B cell (primary cell): Measurements from ENCODE around the gene GPC5. TPM values are rescaled to one million over a fixed set of nuclear protein-coding genes. Genes with fewer than 3 reads are reported as not detected.

Source experiments
- ATAC-seq: fragments of 200-7000 bp; cut with Tn5 transposase; one replicate; pipeline ENCODE4 v1.10.0; 2021; ENCODE audit warnings: low read depth, mild to moderate bottlenecking, moderate number of reproducible peaks, moderate library complexity
- CTCF ChIA-PET: fragments of 350-600 bp; sonication (Branson Sonifier 250); formaldehyde crosslinking; loops from one replicate; lab custom pipeline; 2021; ENCODE audit warnings: antibody characterized with exemption, inconsistent platforms; lab: Charles Lee
- POLR2A ChIA-PET: fragments of 350-600 bp; sonication (Branson Sonifier 250); formaldehyde crosslinking; loops from one replicate; lab custom pipeline; 2021; ENCODE audit warnings: antibody characterized with exemption; lab: Charles Lee
- DNase-seq: peaks from one replicate; pipeline ENCODE4 v3.0.0; 2013
- H2AFZ ChIP-seq: 2 replicates; pipeline ENCODE4 v1.6.1; 2012; ENCODE audit warnings: mild to moderate bottlenecking, low read depth, low read length; ENCODE audit not compliant: insufficient read depth, poor library complexity, severe bottlenecking
- H3K27ac ChIP-seq, 2 donors: 1 replicate in 1 of 2; 2 replicates in 1 of 2; pipeline ENCODE4 v1.5.1; 2012 to 2013; ENCODE audit warnings: low read length in 2 of 2, mild to moderate bottlenecking in 2 of 2, moderate library complexity in 1 of 2
- H3K27me3 ChIP-seq, 4 experiments: fragments of 200-600 bp in 1 of 4; sonication (generic) in 1 of 4; replicated peaks in 1 of 4; 1 replicate in 2 of 4; 2 replicates in 2 of 4; pipeline versions ENCODE4 v1.6.1 to v1.7.0; 2013 to 2016; ENCODE audit warnings: low read length in 3 of 4, mild to moderate bottlenecking in 2 of 4, mixed read lengths in 1 of 4, moderate library complexity in 1 of 4; ENCODE audit not compliant: insufficient read depth in 4 of 4, control insufficient read depth in 3 of 4; ENCODE audit errors: control extremely low read depth in 1 of 4
- H3K36me3 ChIP-seq, 2 experiments: replicated peaks in 1 of 2; 1 replicate in 1 of 2; 2 replicates in 1 of 2; pipeline versions ENCODE4 v1.6.1 to v1.7.1; 2013; ENCODE audit warnings: low read length in 1 of 2; ENCODE audit not compliant: insufficient read depth in 2 of 2, control insufficient read depth in 1 of 2; ENCODE audit errors: control extremely low read depth in 1 of 2, extremely low read depth in 1 of 2
- H3K4me1 ChIP-seq, 2 donors: fragments of 200-600 bp in 1 of 2; sonication (generic) in 1 of 2; 1 replicate in 1 of 2; 2 replicates in 1 of 2; pipeline versions ENCODE4 v1.5.1 to v1.6.1; 2013 to 2017; ENCODE audit warnings: low read length in 2 of 2; ENCODE audit not compliant: control insufficient read depth in 2 of 2, insufficient read depth in 2 of 2
- H3K4me2 ChIP-seq: replicated peaks from 2 replicates; pipeline ENCODE3; 2012; ENCODE audit warnings: mild to moderate bottlenecking, low read depth, low read length; ENCODE audit not compliant: poor library complexity, severe bottlenecking
- H3K4me3 ChIP-seq, 5 experiments: fragments of 200-600 bp in 1 of 5; sonication (generic) in 1 of 5; 1 replicate in 3 of 5; 2 replicates in 2 of 5; pipeline versions ENCODE4 v1.5.1 to v1.7.0; 2011 to 2016; ENCODE audit warnings: low read length in 4 of 5, mild to moderate bottlenecking in 4 of 5, low read depth in 2 of 5, control low read depth in 1 of 5, moderate library complexity in 1 of 5; ENCODE audit not compliant: insufficient read depth in 1 of 5; ENCODE audit errors: control extremely low read depth in 1 of 5, extremely low read depth in 1 of 5
- H3K79me2 ChIP-seq: fragments of 200-600 bp; sonication (generic); one replicate; pipeline ENCODE4 v1.6.0; 2016; ENCODE audit warnings: low read length; ENCODE audit not compliant: control insufficient read depth, insufficient read depth
- H3K9ac ChIP-seq: fragments of 200-600 bp; sonication (generic); 2 replicates; pipeline ENCODE4 v1.6.1; 2017; ENCODE audit warnings: mild to moderate bottlenecking, low read length, moderate library complexity
- H3K9me3 ChIP-seq, 3 donors: one replicate each; pipeline versions ENCODE4 v1.6.1 to v1.7.1; 2013; ENCODE audit warnings: low read length in 2 of 3; ENCODE audit not compliant: control insufficient read depth in 2 of 3, insufficient read depth in 1 of 3; ENCODE audit errors: control extremely low read depth in 1 of 3
- H4K20me1 ChIP-seq: 2 replicates; pipeline ENCODE4 v1.6.0; 2012; ENCODE audit warnings: mild to moderate bottlenecking, low read length; ENCODE audit not compliant: insufficient read depth, control insufficient read depth, poor library complexity, severe bottlenecking
- H3K27ac Mint-ChIP-seq: one replicate; pipeline ENCODE4 v1.8.0; 2021; ENCODE audit warnings: mixed read lengths
- H3K27me3 Mint-ChIP-seq: one replicate; pipeline ENCODE4 v1.8.0; 2021; ENCODE audit warnings: mixed read lengths
- H3K4me1 Mint-ChIP-seq: one replicate; pipeline ENCODE4 v1.8.0; 2021; ENCODE audit warnings: mixed read lengths
- H3K4me3 Mint-ChIP-seq: one replicate; pipeline ENCODE4 v1.8.0; 2021; ENCODE audit warnings: mixed read lengths
- H3K9me3 Mint-ChIP-seq: one replicate; pipeline ENCODE4 v1.8.0; 2022; ENCODE audit warnings: mixed read lengths; ENCODE audit not compliant: insufficient read depth
- CTCF ChIP-seq: fragments of 200-600 bp; IDR thresholded peaks from one replicate; pipeline ENCODE4 v1.8.0; 2022; ENCODE audit warnings: antibody characterized with exemption, mild to moderate bottlenecking
- EZH2 ChIP-seq: IDR thresholded peaks from 2 replicates; pipeline ENCODE4 v1.6.1; 2012; ENCODE audit warnings: borderline replicate concordance, low read depth, mild to moderate bottlenecking, moderate library complexity, low read length; ENCODE audit not compliant: insufficient read depth, poor library complexity, severe bottlenecking
- WGBS: methylation state at CpG from one replicate; pipeline ENCODE4 v1.1.5; 2013; ENCODE audit warnings: missing lambda C conversion rate; ENCODE audit not compliant: insufficient coverage; 5-methylcytosine and 5-hydroxymethylcytosine counted together
- intact Hi-C: fragments of 100-400 bp; cut with micrococcal nuclease; formaldehyde crosslinking; loops from one replicate; pipeline ENCODE4 v1.10.0; 2022
- polyA plus RNA-seq: library from polyadenylated mRNA; depleted of rRNA; stranded (reverse); fragments of >200 nt; gene quantifications from 2 replicates; pipeline ENCODE4 v1.2.3, GENCODE V29; 2012
- total RNA-seq, 2 donors: library from RNA; stranded (reverse); fragments of 120-200 nt in 1 of 2; gene quantifications; 1 replicate in 1 of 2; 2 replicates in 1 of 2; pipeline versions ENCODE4 v1.2.3 to v1.2.4, GENCODE V29; 2013 to 2022

The GPC5 gene
- total and polyA plus RNA-seq, 2 donors (not counting 1 experiment from before 2014, with no cell fraction given) = 0.15 to 0.30 TPM

DNA sequence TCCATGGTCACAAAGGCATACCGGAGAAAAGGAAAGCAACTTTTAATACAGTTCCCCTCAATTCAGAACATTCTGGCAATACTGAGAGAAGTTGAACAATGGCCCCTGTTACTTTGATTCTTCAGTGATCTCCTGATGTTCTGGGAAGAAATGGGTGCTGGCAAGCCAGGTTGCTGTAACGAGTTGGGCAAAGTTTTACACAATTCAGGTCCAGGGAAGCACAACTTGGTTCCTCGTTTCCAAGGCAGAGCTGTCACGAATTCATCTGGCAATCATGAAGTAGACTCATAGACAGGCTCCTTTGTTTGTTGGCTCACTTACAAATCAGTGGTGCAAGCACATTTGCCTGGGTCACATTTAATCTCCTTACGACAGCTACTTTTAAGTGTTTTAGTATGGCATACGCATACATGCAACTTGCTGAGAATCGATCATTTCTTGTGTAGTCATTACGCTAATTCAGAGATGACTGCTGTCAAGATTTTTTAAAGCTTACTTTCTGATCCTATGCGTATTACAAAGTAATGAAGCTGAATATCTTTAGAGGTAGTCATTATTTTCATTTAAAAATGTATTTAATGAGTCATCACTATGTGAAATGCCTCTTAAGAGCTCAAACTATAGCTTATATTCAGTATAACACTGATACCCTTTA is 174.7 kb downstream of the GPC5 start:
- H3K4me3 Mint-ChIP-seq = no peak overlapping the region
- Histone ChIP-seq H3K27ac (no peak overlapping the region), H2AFZ (no peak overlapping the region), H3K27me3 (no peaks in the 10 kb centered on the region), H3K79me2 (no peaks in the 10 kb centered on the region), H4K20me1 (no peaks in the 10 kb centered on the region), H3K4me1 (no peaks in the 10 kb centered on the region), H3K9me3 (no peaks in the 10 kb centered on the region), H3K9ac (no peak overlapping the region), H3K4me2 (no peak overlapping the region), H3K4me3 (no peak overlapping the region), H3K36me3 (no peaks in the 10 kb centered on the region)
- no peak overlapping the region for H3K27ac Mint-ChIP-seq
- peaks cover 2% of the 10 kb centered on the region for H3K9me3 Mint-ChIP-seq
- DNase-seq (no peak), ATAC-seq (no peak)
- 86% methylated on average over 4 of the region's 9 CpGs for WGBS
- ChIA-PET POLR2A (no interaction called here), CTCF (no interaction called here)
- no peak for TF ChIP-seq EZH2
- H3K27me3 Mint-ChIP-seq = no peaks in the 10 kb centered on the region
- intact Hi-C loops = no loop called here
- no peaks in the 10 kb centered on the region for H3K4me1 Mint-ChIP-seq

DNA sequence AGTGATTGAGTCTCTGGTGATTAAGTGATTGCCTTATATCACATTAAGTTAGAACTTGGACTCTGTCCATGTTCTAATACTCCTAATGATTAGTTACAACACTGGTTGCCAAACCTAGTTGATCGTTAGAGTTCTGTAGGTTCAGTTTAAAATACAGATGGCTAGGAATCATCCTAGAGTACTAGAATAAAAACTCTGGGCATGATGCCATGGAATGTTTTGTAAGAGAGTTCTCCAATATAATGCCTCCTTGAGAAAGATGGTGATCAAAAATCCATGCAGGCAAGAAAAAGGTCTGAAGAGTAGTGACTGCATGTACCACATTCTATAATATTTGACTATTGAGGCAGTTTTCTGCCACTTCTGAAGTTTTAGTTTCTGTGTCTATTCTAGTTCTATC is 176.3 kb downstream of the GPC5 start:
- no peaks in the 10 kb centered on the region for H3K4me1 Mint-ChIP-seq
- H3K36me3 ChIP-seq = no peaks in the 10 kb centered on the region
- no peaks in the 10 kb centered on the region for H3K4me1 ChIP-seq
- H3K9me3 Mint-ChIP-seq = peaks cover 2% of the 10 kb centered on the region
- H2AFZ ChIP-seq = no peak overlapping the region
- H3K27me3 ChIP-seq = no peaks in the 10 kb centered on the region
- intact Hi-C loops = no loop called here
- H3K4me3 Mint-ChIP-seq = no peak overlapping the region
- no peaks in the 10 kb centered on the region for H4K20me1 ChIP-seq
- no peak overlapping the region for H3K27ac Mint-ChIP-seq
- H3K4me3 ChIP-seq = no peak overlapping the region
- no peak overlapping the region for H3K9ac ChIP-seq
- H3K27me3 Mint-ChIP-seq = no peaks in the 10 kb centered on the region
- DNase-seq (no peak), ATAC-seq (no peak)
- WGBS = no CpG with 5 or more reads among the region's 1 CpG
- H3K4me2 ChIP-seq = no peak overlapping the region
- no peaks in the 10 kb centered on the region for H3K9me3 ChIP-seq
- POLR2A ChIA-PET = no interaction called here
- CTCF ChIA-PET = no interaction called here
- no peak for TF ChIP-seq CTCF
- TF ChIP-seq EZH2 = no peak
- no peak overlapping the region for H3K27ac ChIP-seq
- no peaks in the 10 kb centered on the region for H3K79me2 ChIP-seq
